HCEC 1CT (cell line): ENCODE measurements around the gene PEG3.
"Not testable (repeated sequence)": the region's sequence is repeated elsewhere in the genome, so short reads cannot be mapped to it uniquely, and the experiment has no call there.

ENCODE experiments used
- DNase-seq: peaks from one replicate; pipeline ENCODE4 v3.0.0-alpha.2; 2017

PEG3 gene

GRCh38 chr19:56840451-56841192 is at the start of gene PEG3, which contains the start of gene ZIM2:
Gene PEG3 (minus strand): TSS chr19:56840726. CDS start chr19:56824655, 16,071 bp downstream.
Gene ZIM2 (minus strand): TSS chr19:56840726. CDS start chr19:56824277, 16,449 bp downstream.
- no peak for DNase-seq

GRCh38 chr19:56885173-56885985 is 44.9 kb upstream of the PEG3 start:
- DNase-seq = no peak

- no peak for DNase-seq
Observed at GRCh38 chr19:56884441-56884840, 43.9 kb upstream of the PEG3 start.

DNA sequence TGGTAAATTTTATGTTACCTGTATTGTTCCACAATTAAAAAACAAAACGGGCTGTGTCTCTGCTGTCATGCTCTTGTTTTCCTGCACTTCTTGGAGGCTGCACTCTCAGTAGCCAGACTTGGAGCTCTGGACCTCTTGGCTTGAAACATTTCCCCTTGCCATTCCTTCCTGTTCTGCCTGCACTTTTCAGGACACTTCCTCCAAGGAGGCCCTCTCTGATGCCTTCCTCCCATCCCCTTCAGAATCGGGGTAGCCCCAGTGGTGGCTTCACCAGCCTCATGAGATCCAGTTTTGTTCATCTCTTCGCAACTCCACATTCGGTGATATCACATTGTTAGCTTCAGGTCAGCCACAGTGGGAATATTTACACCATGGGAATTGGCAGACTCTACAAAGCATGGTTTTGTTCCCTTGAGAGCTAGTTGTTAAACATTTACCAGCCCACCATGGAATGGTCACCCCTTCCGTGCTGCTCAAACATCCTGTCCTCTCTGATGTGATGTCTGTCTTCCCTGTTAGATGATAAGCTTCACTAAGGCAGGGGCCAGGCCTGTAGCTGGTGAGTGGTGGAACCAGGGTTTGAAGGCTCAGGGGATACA is 40.2 kb upstream of the PEG3 start:
- DNase-seq = no peak

GRCh38 chr19:56877069-56877715 is 36.7 kb upstream of the PEG3 start:
- DNase-seq = no peak

DNA sequence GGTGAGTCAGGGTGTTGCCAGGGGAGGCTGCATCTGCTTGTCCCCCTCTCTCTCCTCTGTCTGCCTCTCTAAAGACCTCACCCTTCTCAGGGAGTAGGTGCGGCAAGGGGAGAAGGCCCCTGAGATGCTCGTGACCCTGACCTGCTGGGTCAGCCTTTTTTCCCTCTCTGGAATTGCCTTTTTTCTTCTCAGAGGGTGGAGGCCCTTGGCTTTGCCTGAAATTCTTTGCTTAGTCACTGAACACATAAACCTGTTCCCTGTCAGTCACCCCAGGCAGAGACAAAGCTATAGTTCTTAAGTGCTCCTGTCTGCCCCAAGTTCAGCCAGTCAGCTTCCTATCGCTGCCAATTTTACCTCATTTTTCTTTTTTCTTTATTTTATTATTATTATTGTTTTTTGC is 35.2 kb upstream of the PEG3 start:
- DNase-seq = no peak

GRCh38 chr19:56874530-56874929 is 34.0 kb upstream of the PEG3 start:
- no peak for DNase-seq

- no peak for DNase-seq
Observed at GRCh38 chr19:56873493-56873892, 33.0 kb upstream of the PEG3 start.

DNA sequence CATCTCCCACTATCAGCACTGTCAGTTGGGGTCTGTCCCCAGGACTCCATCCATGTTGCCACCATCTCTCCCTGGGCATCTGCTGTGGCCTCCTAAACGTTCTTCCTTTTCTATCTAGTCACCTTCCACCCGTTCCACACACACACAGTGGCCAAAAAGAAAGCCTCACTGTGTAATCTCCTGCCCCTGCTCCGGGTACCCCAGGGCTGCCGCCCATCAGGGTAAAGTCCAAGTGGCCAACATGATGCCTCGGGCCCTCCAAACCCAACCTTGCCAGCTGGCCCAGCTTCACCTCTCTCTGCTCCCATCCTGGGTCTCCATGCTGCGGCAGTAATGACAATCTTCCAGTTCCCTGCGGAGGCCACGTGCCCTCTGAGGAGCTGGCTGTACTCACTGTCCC is 29.4 kb upstream of the PEG3 start:
- no peak for DNase-seq

GRCh38 chr19:56868446-56868845 is 27.9 kb upstream of the PEG3 start:
- DNase-seq = no peak

GRCh38 chr19:56866538-56866937 is 26.0 kb upstream of the PEG3 start:
- DNase-seq = no peak

DNA sequence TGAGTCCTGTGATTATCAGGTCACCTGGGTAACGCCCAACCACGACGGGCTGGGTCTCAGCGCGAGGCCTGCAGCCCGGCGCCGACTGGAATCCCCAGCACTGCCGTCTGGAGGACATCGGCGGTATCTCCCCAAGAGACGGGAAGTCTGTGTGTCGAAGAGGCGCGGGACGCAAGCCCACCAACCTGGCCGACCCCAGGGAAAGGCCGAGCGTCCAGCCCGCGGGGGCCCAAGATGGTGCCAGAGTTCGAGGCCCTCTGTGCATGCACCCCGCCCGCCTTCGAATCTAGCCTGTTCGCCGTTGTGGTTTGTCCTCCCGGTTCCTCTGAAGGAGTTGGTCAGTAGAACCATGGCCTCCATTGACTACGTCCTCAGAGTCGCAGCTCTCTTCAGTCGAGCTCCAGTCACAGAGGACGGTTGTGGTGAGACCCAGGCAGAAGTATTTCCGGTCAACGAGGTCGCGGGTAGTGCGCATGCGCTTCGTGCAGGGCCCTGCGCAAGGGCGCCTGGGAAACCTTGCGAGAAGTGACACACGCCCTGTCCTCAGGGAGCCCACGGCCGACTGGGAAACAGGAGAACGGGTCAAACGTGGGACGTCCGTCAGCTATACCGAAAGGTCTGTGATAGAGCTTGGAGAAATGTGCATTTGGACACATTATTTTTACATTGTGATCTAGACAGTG is 24.1 kb upstream of the PEG3 start:
- no peak for DNase-seq

GRCh38 chr19:56862741-56863140 is 22.2 kb upstream of the PEG3 start:
- no peak for DNase-seq

DNA sequence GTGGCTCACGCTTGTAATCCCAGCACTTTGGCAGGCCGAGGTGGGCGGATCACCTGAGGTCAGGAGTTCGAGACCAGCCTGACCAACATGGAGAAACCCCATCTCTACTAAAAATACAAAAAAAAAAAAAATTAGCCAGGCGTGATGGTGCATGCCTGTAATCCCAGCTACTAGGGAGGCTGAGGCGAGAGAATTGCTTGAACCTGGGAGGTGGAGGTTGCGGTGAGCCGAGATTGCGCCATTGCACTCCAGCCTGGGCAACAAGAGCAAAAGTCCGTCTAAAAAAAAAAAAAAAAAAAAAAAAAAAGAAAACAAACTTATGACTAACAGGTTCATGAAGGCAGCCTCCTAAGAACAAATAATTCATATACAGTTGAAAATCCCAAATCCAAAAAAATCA is 19.9 kb upstream of the PEG3 start:
- not testable (repeated sequence) for DNase-seq

- DNase-seq = no peak
Observed at GRCh38 chr19:56858026-56858425, 17.5 kb upstream of the PEG3 start.

- DNase-seq = no peak
Observed at GRCh38 chr19:56856822-56857221, 16.3 kb upstream of the PEG3 start.

DNA sequence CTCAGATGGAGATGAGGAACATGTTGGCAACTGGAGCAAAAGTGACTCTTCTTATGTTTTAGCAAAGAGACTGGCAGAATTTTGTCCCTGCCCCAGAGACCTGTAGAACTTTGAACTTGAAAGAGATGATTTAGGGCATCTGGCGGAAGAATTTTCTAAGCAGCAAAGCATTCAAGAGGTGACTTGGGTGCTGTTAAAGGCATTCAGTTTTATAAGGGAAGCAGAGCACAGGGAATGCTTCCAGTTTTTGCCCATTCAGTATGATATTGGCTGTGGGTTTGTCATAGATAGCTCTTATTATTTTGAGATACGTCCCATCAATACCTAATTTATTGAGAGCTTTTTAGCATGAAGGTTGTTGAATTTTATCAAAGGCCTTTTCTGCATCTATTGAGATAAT is 11.8 kb upstream of the PEG3 start:
- not testable (repeated sequence) for DNase-seq

DNA sequence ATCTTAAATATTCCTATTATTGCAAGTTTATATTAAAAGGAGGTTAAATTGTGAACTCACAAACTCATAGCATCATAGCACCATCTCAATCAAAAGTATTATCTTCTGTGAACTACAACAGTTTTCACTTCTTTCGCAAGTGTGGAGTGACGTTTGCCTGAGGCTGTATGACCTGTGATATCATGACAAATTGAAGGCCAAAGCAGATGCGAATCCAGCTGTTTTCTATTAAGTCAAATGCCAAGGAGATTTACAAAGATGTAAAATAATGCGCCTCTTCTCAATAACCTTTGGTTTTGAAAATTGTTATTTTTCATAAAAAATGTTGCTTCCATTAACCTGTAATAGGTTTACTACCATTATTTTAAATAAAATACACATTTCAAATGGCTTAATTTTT is 7.6 kb upstream of the PEG3 start:
- no peak for DNase-seq

DNA sequence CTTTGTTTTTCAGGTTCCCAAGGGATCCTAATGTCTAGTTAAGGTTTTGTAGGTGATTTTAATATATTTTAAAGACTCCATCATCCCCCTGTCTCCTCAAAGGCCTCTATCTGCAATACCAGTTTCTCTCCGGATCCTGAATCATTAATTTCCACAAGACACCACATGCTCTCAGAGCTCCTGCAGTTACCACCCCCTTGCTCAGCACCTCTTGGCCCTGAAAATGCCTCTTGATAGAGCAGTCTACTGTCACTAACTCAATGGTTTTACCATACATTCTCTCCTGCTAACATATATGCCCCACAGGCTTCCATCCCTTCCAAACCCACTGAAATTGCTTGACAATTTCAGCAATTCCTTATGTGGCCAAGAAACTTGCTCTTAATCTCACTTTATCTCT is 1.9 kb upstream of the PEG3 start:
- DNase-seq = no peak

- no peak for DNase-seq
Observed at GRCh38 chr19:56841193-56841543, 642 bp upstream of the PEG3 start.

- DNase-seq = no peak
Observed at GRCh38 chr19:56839652-56840450, 675 bp downstream of the PEG3 start.
